Stimulated activated CD4-positive, alpha-beta T cell treated with anti-CD3 and anti-CD28 coated beads, Interleukin-15, amount 100 ng/mL, for 48 hours (primary cell): Measurements from ENCODE around the gene SLC2A5.

Experiments
- DNase-seq, 2 donors: peaks; one replicate each; pipeline ENCODE4 v3.0.0-alpha.2; 2020; ENCODE audit warnings: low read depth in 2 of 2

Gene SLC2A5

GRCh38 chr1:9093091-9093490 lies 23.7 kb upstream of the SLC2A5 start:
- DNase-seq, result no peak

GRCh38 chr1:9088807-9089206 lies 19.4 kb upstream of the SLC2A5 start:
- DNase-seq, result no peak

GRCh38 chr1:9087411-9088125 lies 18.1 kb upstream of the SLC2A5 start:
- DNase-seq, result no peak

DNA sequence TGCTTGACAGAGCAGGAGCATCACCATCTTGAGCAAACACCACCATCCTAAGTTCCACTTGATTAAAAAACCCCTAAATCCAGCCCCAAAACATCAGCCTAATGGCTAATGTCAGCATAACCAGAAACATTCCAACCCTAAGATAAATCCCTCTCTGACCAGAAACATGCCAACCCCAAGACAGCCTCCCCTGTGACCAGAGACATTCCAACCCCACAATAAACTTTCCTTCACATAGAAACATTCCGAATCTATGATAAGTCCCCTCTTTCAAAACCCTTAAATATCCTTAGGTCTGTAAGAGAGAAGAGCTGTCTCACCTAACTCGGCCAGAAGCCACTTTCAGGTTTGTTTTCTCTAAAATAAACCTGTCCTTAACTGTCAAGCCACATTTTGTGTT lies 17.4 kb upstream of the SLC2A5 start:
- DNase-seq, result no peak

DNA sequence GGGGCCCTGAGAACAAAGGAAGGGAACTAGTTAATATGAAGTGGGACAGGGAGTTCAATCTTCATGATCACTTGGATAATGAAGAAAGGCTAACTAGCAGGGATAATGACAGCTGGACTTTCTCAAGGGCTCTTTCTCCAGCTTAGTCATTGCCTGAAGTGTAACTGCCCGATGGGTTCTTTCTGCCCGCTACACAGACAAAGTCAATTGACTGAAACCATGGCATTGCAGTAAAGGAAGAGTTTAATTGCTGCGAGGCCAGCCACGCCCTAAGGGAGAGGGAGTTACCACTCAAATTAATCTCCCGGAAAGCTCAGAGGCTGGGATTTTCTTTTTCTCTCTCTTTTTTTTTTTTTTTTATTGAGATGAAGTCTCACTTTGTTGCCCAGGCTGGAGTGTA lies 16.6 kb upstream of the SLC2A5 start:
- no peak for DNase-seq

- DNase-seq, result no peak
Measured at GRCh38 chr1:9085306-9085940, 16.0 kb upstream of the SLC2A5 start.

DNA sequence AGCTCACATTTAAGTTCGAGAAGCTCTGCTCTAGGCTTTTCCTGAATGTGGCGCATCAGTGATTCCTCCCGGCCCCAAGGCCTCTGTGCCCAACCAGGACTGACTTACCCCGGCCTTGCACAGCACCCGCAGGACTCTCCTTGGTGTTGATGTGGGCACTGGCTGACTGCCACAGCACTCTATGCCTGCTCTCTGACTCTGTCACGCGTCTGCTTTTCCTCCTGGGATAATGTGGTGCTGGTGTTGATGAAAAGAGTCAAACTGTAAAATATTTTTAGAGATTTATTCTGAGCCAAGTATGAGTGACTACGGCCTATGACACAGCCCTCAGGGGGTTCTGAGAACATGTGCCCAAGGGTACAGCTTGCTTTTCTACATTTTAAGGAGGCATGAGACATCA lies 15.5 kb upstream of the SLC2A5 start:
- DNase-seq, result no peak

DNA sequence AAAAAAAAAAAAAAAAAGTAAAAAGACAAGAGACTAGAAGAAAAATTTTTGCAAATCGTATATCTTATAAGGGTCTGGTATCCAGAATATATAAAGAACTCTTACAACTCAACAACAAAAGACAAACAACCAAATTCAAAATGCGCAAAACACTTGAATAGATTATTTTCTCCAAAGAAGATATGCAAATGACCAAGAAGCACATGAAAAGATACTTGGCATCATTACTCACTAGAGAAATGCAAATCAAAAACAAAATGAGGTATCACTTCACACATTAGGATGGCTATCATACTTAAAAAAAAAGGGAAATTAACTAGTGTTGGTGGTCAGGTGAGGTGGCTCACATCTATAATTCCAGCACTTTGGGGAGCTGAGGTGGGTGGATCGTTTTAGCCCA lies 12.0 kb upstream of the SLC2A5 start:
- DNase-seq, result no peak

- DNase-seq, result no peak
Measured at GRCh38 chr1:9080705-9081291, 11.4 kb upstream of the SLC2A5 start.

DNA sequence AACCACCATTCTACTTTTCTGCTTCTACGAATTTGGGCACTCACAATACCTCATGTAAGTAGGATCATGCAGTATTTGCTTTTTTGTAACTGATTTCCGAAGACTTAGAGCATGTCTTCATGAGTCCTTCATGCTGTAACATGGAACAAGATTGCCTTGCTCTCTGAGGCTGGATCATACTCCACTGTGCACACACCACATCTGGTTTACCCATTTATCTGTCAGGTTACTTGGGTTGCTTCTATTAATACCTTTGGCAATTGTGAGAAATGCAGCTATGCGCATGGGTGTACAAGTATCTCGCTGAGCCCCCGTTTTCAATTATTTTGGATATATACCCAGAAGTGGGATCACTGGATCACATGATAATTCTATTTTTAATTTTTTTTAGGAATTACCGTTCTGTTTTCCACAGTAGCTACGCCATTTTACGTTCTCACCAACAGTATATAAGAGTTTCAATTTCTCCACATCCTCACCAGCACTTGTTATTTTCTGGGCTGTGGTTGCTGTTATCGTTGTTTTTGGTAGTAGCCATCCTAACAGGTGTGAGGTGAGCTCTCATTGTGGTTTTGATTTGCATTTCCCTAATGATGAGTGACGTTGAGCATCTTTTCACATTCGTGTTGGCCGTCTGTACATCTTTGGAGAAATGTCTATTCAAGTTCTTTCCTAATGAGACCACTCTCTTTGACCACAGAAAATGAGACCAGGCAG lies 10.7 kb upstream of the SLC2A5 start:
- DNase-seq, result no peak

DNA sequence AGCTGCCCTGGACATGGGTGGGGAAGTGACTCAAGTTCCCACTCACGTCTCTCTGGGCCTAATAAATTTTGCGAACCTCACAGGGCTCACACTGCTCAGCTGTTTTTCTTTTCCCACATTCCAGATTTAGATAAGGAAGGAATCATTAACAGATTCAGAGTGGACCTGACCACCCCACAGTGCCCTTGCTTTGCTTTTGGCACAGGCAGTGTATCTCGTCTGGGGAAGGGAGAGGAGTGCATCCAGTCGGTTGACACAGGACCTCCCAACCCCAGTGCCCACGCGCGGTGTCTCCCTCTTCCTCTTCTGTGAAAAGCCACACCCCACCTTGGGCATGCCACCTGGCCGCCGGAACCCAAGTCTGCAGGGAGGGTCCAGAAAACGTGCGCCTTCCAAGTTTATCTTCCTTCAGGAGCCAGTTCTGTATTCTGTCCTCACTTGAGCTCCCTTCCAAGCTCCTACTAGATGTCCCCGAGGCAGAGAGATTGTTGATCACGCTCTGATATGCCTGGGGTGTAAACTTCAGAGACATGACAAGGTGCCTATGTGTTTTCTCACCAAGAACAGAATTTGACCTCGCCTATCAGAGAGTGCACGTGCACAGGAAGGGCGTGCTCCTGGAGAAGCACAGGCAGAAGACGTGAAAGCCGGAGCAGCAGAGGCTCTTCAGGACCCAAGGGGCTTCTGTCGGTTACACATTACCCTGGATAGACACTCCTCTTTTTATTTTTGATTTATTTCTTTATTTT lies 9.5 kb upstream of the SLC2A5 start:
- DNase-seq, result no peak

- DNase-seq, result peak in 1 of 2 donors; percentile 5
Measured at GRCh38 chr1:9078015-9078751, 8.7 kb upstream of the SLC2A5 start.

DNA sequence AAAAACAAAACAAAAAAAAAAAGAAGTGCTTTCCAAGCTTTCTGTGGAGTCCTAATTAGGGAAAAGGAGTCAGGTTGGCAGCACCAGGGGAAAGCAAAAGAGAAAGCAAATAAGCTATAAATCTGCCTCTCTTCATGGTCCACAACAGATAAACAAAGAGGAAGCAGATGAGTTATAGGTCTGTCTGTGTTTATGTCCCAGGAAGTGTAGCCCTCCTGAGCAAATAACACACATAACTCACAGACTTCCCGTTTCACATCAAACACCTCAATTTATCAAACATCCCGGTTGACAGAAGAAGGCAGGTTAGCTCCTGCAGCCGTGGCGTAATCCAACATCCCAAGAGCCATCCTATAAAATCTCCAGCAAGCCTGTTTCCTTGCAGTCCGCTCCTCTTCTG lies 5.6 kb upstream of the SLC2A5 start:
- DNase-seq, result no peak

GRCh38 chr1:9073143-9073542 lies 3.7 kb upstream of the SLC2A5 start:
- no peak for DNase-seq

- no peak for DNase-seq
Measured at GRCh38 chr1:9071554-9072235, 2.3 kb upstream of the SLC2A5 start.

GRCh38 chr1:9070486-9070885 lies 1.1 kb upstream of the SLC2A5 start:
- no peak for DNase-seq

- DNase-seq, result no peak
Measured at GRCh38 chr1:9068981-9069325, 482 bp downstream of the SLC2A5 start.

GRCh38 chr1:9066945-9067807 lies 2.3 kb downstream of the SLC2A5 start:
- DNase-seq, result no peak

DNA sequence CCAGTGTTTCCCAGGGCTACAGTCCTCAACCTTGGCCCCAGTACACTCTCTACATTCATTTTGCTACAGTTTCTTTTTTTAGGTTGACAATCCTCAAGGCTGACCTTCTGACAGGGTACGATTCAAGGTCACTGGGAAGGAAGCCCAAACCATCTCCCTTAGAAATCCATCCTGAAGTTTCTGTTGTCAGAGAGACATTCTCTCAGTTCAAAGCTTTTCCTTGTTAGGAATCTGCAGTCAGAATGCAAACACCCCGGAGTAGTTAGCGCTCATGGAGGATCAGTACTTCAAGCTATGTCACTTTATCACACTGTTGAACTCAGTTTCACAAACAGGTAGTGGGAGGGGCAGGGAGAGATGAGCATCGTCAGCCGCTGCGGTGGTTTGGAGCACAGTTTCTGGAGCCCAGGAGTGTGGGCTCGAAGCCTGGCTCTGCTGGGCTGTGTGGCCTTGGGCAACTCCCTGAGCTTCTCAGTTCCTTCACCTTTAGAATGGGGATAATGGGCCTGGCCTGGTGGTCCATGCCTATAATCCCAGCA lies 4.2 kb downstream of the SLC2A5 start:
- no peak for DNase-seq

DNA sequence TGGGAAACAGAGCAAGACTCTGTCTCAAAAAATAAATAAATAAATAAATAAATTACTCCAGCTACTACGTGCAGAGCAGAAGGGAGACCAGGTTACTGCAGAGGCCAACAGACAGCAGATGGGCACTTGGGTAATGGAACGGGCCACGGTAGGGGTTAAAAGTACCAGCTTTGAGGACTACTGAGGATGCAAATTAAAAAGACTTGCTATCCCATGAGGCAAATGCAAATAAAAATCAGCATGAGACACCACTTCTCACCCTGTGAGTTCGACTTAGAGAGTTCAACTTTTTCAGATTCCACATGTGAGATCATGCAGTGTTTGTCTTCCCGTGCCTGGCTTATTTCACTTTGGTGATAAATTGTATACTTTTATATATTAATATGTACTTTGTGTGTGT lies 6.6 kb downstream of the SLC2A5 start:
- DNase-seq, result no peak
